ENCODE results near the gene RTL10.

Gene RTL10

GRCh38 chr22:19808873-19809478, 45.7 kb downstream of the RTL10 start:
- no peak for DNase-seq (ENCODE audit: low read depth in 2 of 2)

DNA sequence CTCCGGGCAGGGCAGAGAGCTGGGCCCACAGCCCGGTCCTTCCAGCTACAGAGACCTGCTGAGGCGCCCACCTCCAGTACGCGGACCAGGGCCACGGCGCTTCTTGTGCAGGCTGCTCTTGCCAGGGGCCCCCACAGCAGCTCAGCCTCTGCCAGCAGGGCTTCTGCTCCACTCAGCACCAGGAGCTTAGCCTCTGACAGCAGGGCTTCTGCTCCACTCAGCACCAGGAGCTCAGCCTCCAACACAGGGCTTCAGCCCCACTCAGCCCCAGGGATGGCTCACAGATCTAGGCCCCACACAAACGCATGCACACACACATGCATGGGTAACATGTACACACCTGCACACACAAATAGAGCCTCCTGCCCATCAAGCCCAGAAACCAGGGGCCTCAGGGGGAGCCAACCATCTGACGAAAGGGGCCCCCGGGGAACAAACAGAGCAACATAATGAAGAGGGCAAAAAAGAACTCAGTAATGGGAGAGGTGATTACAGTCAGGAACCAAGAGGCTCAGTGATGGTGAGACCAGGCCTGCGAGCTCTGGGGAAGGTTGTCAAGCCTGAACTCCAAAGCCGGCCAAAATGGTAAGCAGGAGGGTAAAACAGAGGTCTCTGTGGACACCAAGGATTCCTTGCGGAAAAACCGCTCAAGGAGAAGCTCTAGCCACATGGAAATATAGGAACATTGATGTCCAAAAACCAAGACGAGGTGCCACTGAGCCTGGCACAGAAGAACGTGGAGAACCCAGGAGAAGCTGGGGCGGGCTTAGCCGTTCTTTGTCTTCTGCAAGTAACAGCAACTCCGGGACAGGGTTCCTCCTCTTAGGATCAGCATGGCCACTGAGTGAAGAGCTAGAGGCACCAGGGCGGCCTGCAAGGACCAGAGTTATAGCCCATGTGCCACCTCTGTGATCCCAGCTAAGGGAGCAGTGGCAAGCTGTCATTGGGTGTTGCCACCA, 46.5 kb downstream of the RTL10 start:
- no peak for DNase-seq (ENCODE audit: low read depth in 2 of 2)

GRCh38 chr22:19807161-19807913, 47.3 kb downstream of the RTL10 start:
- DNase-seq (ENCODE audit: low read depth in 2 of 2): no peak

DNA sequence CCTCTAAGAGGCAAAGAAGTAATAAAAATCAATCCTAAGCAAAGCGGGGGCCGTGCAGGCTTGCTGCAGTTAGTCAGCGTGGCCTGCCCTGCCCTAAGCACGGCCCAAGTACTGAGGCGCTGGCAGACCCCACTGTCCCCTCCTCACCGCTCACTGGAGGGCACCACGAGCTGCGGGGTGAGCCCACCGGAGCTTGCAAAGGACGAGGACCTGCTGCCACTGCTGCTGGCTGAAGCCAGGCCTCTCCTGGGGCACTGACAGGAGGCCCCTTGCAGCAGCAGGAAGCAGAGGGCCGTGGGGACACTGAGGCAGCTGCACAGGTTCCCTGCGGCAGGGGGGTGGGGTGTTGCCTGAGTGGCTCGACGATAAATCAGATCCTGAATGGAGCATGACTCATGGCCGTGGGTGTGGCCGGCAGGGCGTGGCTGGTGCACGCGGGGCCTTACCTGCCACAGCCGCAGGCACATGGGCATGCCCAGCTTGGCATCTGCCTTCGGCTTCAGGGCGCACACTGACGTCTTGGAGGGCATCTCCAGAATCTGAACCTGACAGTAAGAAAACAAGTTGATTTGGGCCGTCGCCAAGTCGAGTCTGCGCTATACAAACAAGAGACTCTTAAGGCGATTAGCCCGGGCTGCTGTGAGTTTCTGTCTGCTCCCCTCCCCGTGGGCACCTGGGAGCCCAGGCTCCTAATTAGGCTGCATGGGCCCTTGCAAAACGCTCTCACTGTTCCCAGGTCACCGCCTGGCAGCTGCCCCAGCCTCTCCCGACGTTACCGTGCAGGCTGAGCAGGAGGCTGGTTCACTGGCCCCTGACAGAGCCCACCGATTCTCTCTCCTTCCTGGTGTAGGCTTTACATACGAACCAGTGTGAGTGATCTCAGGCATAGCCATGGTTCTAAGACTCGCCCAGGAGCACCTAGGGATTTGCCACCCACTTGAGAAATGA, 48.2 kb downstream of the RTL10 start:
- DNase-seq (ENCODE audit: low read depth in 2 of 2): no peak

GRCh38 chr22:19805821-19806212, 48.9 kb downstream of the RTL10 start:
- DNase-seq (ENCODE audit: low read depth in 2 of 2): no peak
